NCI-H2107 (cell line): ENCODE measurements around the gene LTA4H.

Source experiments
- DNase-seq: peaks from one replicate; lab custom pipeline; 2025; lab: John Stamatoyannopoulos, UW

LTA4H gene

DNA sequence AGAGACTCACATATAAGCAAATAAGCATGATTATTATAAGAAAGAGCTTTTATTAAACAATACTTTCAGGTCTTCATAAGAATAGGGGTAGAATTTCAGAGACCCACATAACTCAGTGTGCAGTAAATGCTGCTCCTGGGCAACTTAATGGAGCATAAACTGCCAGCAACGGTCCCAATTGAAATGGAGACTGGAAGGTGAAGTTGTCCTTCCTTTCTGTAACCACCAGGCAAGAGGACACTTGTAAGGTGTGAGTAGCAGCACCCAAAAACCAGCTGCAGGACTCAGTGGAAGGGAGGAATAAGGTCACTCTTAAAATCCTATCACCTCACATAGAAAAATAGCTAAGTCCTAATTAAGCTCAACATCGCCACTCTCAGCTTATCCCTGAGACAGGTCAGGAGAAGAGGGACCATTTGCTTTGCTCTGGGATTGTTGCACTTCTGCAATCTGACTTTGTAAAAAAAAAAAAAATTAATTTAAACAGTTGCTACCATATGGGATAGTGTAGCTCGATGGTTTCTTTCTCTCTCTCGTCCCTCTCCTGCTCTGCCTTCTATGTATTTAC, 22.7 kb upstream of the LTA4H start:
- DNase-seq = no peak

DNA sequence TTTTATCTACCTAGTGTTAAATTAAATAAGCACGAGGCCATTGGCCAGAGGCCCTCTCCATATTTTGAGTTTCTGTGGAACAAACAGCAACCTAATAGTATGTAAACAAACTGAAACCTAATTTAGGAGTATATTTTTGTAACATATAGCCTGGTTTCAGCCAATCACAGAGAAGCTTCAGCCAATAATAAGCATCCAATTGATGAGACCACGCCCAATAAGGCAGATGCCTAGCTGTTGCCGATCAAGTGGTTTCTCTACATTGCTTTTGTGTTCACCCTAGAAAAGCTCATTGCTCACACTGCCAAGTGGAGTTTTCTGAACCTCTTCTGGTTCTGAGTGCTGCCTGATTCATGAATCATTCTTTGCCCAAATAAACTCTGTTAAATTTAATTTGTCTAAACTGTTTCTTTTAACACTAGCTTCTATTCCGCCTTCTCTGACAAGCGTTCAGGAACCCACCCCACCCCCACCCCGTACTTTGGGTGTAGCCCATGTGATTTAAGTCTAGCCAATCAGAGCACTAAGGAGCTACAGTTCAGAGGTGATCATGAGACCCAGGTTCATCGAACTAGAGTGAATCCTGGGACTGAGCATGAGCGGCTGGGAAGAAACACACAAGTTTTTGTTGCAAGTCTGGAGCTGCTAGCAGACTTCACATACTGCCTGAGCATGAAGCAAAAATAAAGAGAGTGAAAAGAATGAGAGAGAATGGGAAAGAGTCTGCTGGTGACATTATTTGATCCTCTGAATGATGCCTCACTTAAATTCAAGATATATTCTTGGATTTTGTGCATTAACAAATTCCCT, 21.5 kb upstream of the LTA4H start:
- DNase-seq = no peak

DNA sequence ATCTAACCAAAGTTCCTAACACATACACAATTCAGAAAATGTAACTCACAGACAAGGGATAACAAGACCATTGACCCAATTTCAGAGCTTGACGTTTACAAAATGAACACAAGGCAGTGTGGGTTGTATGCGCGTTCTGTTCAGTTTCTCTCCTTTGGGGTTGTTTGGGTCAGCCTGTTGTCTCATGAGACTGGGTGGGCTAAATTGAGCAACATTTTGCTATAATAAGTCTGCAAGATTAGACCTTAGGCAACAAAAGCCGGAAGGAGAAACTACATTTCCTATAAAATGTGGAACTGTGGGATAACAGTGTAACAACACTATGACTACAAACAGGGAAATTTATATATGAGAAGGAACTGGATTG, 18.8 kb upstream of the LTA4H start:
- DNase-seq = no peak

DNA sequence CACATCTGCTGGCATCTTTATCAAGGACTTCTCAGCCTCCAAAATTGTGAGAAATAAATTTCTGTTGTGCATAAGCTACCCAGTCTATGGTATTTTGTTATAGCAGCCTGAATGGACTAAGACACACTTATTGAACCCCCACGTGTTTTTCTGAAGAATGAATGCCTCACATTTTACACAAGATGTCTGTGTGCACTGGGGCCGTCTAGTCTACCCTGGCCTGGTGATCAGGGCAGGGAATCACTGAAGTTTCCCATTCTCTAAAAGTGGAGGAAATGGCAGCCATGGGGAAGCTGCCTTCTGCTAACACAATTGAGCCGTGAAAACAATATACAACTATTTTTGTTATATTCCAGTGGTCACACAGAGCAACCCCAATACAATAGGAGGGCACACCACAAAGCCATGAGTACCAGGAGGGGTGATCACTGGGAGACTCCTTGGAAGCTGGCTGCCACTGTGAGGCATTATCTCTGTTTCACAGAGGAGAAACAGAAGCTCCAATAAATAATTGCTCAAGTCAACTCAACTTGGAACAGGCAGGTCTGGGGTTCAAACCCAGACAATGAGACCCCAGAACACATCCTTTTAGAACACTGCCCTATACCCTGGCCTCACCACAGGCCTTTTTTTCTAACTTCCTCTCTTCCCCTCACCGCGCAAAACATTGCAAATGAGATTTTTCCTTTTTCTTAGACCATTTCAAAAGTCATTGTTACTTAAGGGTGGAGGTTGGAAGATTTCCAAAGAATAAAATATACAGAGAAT, 18.3 kb upstream of the LTA4H start:
- DNase-seq = no peak

DNA sequence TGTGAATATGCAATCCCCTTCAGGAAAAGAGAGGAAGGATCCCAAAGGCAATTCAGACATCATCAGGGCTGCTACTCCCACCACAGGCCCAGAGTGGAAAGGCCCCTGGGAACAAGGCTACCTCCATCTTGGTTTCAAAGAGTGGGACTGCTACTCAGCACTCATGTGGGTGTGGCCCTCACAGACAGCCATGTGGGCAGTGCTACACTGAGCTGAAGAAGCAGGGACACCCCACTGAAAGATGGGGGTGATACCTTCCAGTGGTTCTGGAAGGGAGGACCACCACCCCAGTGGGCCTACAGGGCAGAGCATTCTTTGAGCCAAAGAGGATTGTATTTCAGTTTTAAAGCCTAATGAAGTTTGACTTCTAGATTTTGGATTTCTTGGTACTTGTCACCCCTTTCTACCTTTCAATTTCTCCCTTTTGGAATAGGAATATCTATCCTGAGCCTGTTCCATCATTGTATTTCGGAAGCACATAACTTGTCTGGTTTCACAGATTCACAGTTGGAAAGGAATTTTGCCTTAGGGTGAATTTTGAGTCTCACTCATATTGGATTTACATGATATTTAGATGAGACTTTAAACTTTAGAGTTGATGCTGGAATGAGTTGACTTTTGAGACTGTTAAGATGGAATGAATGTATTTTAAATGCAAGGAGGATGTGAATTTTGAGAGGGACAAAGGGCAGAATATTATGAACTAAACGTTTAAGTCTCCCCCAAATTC, 16.5 kb upstream of the LTA4H start:
- no peak for DNase-seq

DNA sequence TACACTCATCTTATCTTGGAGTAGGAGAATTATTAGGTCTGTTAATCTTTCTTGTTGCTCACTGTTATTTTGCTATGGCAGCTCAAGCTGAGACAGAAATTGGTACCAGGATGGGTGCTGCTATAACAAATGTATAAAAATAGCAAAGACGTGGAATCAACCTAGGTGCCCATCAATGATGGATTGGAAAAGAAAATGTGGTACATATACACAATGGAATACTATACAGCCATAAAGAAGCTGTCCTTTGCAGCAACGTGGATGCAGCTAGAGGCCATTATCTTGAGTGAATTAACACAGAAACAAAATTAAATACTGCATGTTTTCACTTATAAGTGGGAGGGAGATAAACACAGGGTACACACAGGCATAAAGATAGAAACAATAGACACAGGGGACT, 14.8 kb upstream of the LTA4H start:
- DNase-seq = no peak

DNA sequence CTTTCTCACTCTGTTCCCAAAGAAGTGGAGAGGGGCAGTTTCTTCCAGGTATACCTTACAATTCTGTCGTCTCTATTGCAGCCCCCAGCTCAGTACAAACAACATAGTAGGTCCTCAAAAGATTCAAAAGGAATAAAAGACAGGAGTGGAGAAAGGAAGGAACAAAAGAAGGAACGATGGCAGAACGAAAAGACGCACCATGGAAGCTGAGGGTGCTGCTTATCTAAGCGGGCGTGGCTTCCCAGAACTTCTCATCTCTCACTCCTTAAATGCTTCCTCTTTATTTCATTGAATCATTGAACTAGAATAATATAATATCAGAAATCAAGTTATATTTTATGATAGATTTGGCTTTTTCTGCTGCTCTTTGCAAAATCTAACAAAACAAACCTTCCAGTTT, 13.7 kb upstream of the LTA4H start:
- no peak for DNase-seq

DNA sequence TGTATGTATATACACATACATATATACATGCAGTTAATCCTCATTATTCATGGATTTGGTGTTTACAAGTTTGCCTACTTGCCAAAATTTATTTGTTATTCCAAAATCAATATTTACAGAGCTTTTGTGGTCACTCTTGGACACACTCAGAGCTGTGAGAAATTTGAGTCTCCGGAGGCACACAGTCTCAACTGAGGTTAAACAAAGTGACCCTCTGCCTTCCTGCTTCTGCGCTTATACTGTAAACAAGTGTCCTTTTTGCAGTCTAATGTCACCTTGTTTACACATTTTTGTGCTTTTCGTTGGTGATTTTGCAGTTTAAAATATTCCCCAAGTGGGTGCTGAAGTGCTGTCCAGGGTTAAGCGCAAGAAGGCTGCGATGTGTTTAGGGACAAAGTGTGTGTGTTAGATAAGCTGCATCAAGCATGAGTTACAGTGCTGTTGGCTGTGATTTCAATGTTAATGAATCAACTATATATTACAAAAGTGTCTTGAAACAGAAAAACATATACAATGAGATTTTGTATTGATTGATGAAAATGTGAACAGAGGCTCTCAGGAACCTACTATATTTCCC, 13.1 kb upstream of the LTA4H start:
- DNase-seq = no peak

DNA sequence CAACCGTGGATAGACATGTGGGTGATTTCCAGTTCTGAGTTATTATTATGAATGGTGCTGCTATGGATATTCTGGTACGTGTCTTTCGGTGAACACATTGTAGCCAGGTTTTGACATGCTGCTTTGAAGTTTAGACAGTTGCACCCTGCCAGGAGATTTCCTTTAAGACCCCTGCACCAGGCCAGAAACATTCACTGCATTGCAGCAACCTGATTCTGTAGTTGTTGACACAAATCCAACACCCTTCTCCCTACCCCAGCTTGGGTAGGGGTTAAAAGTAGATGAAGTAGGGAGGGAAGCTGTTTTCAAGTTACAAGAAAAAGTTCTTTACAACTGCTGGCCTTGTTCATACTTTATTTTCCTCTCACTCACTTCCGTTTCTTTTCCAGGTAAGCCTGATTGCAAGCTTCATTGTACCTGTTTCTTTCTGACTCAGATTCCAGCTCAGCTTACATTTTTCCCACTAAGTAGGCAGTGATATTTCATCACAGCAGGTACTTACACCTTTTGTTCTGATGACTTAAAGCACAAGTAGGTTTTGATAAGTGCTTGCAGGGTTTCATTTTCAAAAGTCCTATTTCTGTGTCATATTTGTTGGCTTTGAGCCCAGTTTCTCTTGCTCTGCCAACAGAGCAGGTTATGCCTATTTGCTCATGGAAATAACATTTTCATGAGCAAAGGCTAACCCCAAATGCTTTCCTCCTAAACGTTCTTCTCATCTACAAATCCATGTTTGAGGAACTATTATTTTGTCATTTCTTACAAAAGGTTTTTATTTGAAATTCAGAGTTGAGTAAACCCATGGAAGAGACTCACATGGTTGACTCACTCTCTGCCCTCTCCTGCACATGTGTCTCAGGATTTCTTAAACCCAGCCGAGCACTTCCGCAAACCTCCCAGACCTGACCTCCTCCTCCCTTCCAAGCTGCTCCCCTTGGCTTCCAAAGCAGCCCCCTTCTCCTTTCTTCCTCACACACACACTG, 12.1 kb upstream of the LTA4H start:
- peak; percentile 73 for DNase-seq

DNA sequence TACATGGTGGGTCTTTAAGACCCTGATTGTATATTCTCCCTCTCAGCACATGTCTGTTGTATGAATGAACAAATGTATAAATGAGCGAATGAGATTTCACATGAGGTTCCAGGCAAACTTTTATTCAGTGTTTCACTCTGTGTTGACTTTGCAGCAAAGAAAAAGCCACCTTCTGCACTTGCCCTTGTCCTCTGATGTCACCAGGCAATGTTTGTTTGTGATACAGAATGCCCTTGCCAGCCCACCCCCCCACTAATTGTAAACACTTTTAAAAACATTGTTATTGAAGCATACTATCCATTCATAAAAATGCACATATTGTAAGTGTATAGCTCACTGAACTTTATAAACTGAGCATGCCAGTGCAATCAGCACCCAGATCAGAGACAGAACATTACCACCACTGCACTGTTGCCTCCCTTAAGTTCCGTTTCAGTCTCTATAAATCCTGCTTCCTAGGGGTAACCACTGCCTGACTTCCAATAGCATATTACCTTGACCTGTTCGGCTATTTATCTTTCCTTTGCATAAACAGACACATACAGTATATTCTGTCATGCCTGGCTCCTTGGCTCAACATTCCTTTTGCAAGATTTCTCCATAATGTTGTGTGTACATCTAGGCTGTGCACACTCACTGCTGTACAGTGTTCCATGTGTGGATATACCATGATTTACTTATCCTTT, 11.3 kb upstream of the LTA4H start:
- DNase-seq = no peak

DNA sequence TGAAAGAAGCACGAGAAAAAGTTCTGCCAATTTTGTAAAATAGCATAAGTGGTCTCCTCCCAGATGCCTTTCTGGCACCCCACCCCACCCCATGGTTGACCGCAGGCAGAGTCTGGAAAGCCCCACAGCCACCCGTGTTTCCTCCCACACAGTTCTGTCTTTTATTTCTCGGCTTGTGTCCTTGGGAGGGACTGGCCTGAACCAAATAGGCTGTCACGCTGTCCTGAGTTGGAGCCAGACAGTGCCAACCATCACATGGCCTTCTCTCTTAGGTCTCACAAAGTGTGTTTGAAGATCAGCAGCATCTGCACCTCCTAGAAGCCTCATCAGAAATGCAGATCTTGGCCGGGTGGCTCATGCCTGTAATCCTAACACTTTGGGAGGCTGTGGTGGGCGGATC, 10.2 kb upstream of the LTA4H start:
- no peak for DNase-seq

DNA sequence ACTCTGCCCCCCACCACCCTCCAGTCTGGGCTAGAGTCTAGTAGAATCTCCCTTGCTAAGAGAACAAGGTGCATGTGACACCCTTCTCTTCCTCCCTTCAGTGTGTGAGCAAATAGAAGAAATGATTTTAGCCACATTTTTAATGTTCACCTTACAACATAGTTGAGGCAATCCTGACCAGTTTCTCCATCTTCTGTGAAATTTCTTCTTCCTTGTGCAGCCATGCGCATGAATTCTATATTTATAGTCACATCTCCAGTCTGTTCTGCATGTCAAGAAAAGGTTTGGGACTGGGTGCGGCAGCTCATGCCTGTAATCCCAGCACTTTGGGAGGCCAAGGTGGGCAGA, 9.5 kb upstream of the LTA4H start:
- DNase-seq = no peak

DNA sequence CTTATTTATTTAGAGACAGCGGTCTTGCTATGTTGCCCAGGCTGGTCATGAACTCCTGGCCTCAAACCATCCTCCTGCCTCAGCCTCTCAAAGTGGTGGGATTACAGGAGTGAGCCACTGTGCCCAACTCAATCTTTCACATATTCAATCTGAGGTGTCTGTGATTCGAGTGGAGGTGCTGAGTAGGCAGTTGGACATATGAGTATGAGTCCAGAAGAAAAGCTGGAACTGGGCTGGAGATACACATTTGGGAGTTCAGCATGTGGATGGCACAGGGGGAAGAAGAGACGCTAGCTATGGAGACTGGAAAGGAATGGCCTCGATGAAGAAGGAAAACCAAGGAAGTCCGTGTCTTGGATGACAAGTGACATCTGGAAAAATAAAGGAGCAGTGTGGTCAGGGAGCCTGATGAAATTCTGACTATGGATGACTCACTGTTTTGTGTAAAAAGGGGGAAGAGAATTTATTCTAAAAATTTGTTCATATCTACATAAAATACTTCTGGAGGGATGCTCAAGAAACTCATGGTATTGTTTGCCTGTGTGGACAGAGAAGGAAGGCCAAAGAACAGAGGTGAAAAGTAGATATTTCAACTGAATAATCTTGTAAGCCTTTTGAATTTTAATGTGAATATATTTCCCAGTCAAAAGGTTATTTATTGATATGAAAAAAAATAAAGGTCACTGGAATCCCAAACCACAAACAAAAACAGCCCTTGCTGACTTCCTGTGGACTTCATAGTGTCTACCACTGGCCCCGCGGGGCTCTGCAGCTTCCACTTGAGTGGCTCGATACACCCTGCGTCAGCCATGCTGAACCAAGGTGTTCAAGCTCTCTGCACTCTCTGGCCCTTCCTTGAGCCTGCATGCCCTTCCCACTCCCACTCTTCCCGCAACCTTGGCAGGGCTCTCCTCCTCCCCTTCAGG, 8.9 kb upstream of the LTA4H start:
- no peak for DNase-seq

DNA sequence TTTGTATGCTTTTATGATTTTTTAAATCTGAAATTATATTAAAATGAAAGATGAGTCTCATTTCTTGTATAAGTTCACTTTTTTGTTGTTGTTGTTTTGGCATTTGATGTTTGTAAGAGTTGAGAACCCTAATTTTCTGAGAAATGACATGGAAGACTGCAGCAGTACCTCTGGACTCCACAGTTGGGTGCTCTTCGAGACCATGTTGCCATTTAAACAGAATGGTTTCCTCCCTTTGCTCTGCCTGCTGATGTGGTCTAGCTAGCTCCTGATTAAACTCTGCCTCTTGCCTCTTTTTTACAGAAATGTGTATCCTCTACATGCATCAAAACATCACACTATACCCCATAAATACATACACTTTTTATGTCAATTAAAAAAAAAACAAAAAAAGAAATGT, 5.8 kb upstream of the LTA4H start:
- no peak for DNase-seq

DNA sequence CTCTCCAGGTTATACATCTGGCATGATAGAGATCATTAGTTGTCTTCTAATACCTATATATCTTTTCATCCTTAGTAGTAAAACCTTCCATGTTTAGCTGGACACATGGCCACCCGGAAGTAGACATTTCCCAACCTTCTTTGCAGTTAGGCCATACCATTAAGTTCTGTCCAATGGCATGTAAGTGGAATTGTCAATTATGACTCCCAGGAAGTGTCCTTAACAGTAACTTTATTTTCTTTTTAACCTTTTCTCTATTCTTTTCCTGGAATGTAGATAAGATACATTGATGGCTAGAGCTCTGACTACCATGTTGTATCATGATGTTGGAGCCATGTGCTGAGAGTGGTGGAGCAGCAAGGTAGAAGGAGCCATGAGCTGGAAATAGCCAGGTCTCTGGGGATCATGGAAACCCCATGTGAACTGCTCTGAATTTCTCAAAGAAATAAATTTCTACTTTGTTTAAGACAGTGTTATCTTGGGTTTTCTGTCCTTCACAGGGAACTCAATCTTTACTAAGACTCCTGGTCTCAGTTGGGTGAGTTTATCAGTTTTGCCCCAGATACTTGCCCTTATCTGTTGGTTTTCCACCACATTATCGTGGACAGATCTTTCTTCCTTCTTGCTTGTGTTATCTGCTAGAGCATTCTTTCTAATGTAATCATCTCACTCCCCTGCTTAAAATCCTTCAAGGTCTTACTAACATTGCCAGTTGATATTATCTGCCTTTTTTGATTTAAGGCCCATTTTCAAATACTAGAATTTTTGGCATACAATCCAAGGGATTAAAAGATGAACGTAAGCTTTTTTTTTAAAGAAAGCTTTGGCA, 5.1 kb upstream of the LTA4H start:
- no peak for DNase-seq

DNA sequence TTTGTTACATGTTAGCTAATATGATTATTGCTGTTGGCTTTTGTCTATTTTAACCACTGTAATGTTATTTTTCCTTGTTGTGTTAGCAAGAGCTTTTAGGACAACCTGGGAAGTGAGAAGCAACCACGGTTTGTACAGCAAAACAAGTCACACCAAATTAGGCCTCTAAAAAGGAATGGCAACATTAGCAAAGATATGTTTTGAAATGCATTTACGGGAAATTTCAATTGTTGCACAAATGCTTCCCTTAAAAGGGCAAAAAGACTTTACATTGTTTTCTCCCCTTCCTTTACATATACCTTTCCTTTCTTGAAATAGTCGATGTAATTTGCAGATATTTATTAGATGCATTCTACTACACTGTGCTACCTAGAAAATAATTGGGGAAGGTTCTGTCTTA, 4.1 kb upstream of the LTA4H start:
- no peak for DNase-seq

DNA sequence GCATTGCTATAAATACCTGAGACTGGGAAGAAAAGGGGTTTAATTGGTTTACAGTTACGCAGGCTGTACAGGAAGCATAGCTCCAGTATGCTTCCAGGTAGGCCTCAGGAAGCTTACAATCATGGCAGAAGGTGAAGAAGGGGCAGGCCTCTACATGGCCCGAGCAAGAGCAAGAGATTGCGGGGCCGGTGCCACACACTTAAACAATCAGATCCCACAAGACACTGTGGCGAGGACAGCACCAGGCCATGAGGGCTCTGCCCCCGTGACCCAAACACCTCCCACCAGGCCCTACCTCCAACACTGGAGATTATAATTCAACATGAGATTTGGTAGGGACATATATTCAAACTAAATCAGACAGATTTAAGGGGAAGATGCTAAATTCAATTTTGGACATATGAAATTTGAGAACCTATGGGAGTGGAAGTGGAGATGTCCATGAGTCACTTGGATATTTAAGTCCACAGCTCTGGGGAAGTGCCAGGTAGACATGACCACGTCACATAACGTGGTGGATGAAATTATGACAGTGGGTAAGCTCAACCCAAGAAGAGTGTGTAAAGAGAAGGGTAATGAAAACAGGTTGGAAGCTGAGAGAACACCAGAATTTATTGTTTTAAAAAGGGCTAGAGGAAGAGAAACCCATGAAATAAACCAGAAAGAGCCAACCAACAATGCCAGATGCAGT, 1.5 kb upstream of the LTA4H start:
- no peak for DNase-seq
